T follicular helper cell (primary cell): ENCODE measurements around the gene PDE7B.

Experiments
- DNase-seq: peaks from one replicate; pipeline ENCODE4 v3.0.0-alpha.2; 2020; ENCODE audit warnings: low read depth
- total RNA-seq, 2 experiments: gene quantifications; one replicate each; lab custom pipeline; 2026; lab: John Stamatoyannopoulos, UW

PDE7B gene
- total RNA-seq, result 0.13 to 0.48 reads per million in 2 experiments

GRCh38 chr6:135851442-135852271 is at the start of gene PDE7B:
Gene PDE7B (plus strand): TSS chr6:135851701.
- DNase-seq, result no peak

DNA sequence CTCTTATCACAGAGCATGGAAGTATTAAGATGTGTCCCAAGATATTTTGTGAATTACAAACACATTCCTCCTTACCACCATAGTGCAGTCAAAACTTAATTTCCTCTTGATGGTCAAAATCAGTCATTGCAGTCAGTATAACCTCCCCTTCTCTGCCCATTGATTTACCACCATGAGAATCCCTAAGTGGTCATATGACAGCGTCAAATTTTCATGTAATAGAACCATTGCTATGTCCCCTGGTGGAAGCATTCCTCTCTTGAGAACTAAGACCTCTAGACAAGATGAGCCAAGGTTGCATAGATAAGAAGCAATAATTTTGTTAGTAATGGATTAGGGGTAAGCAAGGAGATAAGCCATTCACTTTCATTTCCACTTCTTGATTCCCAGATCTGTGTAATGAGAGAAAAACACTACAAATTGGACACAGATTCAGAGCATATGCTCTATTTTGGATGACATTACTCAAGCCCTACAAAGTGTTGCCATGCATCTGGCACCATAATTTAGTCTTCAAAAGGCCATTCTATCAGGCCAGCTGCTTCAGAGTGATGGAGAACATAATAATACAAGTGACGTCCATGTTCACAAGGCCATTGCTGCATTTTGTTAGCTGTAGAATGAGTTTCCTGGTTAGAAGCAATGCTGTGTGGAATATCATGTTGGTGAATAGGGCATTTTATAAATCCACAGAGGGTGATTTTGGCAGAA is 49.6 kb upstream of the PDE7B start:
- DNase-seq, result no peak

DNA sequence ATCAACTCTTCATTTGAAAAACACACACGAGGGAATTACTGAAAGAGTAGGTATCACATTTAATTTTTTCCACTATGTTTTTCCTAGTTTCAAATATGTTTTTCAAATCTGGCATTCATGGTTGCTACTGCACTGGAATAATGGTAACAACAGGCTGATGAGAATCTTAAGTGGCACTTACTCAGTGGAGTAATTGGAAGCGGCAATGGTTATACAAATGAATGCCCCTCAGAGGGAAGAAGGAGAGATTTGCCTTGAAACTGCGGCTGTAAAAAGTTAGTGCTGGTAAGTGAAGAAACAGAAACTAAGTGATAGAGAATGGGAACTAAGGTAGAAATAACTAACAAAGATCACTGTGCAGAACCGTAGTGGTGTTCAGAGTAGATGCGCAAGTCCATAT is 41.0 kb upstream of the PDE7B start:
- DNase-seq, result no peak

DNA sequence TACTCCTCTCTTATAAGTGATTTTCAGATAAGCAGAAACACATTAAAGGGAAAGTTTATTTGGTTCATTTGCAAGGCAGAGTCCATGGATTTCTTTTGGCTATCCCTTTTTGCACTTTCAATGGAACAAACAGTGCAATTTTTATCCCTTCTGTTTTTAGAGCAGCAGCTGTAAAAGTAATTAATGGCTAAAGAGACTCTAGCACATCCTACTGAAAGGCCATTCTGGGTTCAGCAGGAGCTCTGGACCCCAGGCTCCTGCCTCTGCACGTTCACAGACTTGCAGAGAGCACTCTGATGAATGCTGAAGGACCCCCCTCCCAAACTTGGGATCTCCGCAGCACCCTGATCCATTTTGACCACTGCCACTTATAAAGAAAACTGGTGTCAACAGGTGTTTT is 40.3 kb upstream of the PDE7B start:
- no peak for DNase-seq

GRCh38 chr6:135811644-135812526 is 39.6 kb upstream of the PDE7B start:
- no peak for DNase-seq

- DNase-seq, result no peak
Observed at GRCh38 chr6:135813401-135813800, 38.1 kb upstream of the PDE7B start.

DNA sequence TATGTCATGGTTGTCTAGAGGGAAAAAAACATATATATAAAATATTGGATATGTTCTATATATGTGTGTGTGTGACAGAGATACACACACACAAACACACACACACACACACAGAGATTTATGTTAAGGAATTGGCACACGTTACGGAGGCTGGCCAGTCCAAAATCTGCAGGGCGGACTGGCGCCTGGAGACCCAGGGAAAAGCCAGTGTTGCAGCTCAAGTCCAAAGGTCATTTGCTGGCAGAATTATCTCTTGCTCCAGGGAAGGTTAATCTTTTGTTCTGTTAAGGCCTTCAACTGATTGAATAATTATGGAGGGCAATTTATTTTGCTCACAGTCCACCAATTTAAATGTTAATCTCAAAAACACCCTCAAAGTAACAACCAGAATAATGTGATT is 37.5 kb upstream of the PDE7B start:
- no peak for DNase-seq

DNA sequence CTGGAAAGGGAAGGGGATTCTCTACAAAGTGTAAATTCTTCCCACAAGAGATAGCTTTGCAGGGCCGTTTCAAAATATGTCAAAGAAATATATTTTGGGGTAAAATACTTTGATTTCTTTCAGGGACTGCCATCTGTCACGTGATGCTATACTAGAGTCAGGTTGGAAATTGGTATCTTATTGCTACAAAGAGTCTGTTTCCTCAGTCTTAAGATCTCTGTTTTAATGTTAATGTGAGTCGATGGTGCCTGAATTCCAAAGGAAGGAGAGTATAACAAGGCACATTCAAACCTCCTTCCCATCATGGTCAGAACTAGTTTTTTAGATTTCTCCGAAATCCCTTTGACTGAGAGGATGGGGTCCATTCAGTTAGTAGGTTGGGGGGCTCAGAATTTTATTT is 36.3 kb upstream of the PDE7B start:
- no peak for DNase-seq

- no peak for DNase-seq
Observed at GRCh38 chr6:135817035-135817434, 34.5 kb upstream of the PDE7B start.

DNA sequence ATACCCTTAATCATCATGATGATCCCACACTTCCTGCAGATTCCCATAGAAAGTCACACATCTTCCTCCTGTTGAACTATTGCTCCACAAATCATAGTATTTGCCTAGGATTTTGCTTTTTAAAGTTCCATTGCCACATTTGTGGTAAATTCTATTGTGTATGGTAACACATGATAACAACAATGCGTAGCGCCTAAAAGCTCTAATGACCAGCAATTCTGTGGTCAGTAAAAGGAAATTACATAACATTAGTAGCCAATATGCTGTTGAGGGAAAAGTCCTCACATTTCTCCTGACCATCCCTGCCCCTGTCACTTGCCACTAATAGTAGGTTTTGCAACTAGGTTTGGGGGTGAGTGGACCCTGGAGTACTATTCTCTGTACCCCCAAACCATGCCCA is 31.8 kb upstream of the PDE7B start:
- DNase-seq, result no peak

- DNase-seq, result no peak
Observed at GRCh38 chr6:135820340-135820739, 31.2 kb upstream of the PDE7B start.

DNA sequence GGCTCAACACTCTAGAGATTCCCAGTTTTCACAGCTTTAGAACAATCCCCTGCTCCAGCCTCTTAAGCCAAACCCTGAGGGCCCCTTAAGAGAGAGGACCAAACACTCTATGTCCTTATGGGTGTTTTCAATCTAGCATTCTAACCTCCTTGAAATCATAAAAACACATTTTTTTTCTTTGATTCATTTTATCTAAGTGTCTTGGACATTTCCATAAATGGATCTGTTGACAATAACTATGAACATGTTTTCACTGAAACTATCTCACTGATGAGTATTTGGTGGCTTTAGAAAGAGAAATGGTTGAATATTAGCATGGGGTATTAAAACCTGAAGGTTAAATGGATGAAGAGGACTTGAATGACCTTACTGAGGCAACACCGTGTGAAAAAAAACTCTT is 27.6 kb upstream of the PDE7B start:
- DNase-seq, result no peak

DNA sequence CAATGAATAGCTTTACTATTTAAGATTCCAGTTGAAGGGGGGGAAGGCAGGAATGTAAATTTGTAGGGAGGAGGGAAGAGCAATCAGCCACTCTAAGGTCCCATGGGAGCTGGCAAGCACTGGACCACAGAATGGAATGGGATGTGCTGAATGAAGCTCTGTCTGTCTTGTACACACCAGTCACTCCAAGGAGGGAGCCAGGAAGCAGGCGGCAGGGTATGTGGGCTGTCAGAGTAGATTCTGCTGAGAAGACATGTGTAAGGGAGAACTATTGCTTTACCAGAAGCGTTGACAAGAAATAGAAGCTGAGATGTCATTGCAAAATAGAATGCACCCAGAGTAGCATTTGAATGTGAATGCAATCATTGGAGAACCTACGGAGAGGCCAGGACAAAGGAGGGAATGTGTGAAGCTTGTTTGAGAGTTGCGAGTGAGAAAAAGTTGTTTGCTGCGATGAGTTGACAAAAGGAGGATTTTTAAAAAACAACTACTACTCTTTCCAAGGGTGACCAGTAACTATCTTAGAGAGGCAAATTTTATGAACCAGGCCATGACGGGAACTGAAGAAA is 25.2 kb upstream of the PDE7B start:
- no peak for DNase-seq

- DNase-seq, result no peak
Observed at GRCh38 chr6:135828021-135828420, 23.5 kb upstream of the PDE7B start.

GRCh38 chr6:135830452-135830881 is 21.0 kb upstream of the PDE7B start:
- DNase-seq, result no peak

GRCh38 chr6:135831016-135831415 is 20.5 kb upstream of the PDE7B start:
- DNase-seq, result no peak

GRCh38 chr6:135832166-135832565 is 19.3 kb upstream of the PDE7B start:
- no peak for DNase-seq

- no peak for DNase-seq
Observed at GRCh38 chr6:135833771-135834170, 17.7 kb upstream of the PDE7B start.

DNA sequence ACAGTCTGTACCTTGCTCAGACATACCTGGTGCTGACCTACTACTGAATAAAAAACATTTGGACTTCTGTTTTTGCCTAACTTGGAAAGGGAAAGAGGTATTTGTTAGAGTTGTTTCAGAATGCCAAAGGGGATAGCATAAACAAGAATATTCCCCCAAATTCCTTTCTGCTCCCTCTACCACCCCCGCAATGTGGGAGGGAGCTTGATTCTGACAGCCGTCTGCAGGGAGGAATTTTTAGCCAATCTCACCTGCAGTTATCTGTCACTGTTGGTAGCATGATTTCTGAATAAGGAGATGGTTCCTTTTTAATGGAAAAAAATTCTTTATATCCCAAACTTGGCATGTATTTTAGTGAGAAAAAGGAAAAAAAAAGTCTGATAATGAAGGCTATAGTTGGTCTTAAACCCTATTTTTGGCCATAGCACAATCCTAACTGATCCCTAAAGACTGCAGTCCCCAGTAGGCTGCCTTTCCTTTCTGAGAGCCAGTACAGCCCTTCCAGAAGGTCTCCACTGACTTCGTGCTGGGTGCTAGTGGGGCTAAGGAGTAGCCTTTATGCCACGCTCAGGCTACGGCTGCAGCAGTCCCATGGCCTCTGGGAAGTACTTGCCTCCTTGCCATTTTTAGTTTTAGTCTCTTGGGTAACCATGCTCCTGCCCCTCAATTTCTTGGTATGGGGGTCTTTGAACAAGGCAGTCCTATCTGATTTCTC is 13.6 kb upstream of the PDE7B start:
- no peak for DNase-seq

GRCh38 chr6:135839121-135839520 is 12.4 kb upstream of the PDE7B start:
- DNase-seq, result no peak
